CD4-positive, alpha-beta T cell treated with Interleukin-15 for 4 hours (primary cell): ENCODE data around the gene TUBB2B.
"Not testable (repeated sequence)": the region's sequence is repeated elsewhere in the genome, so short reads cannot be mapped to it uniquely, and the experiment has no call there.

Experiments used
- DNase-seq: peaks from one replicate; pipeline ENCODE4 v3.0.0-alpha.2; 2020; ENCODE audit warnings: low spot score

Gene TUBB2B

GRCh38 chr6:3209114-3210023, 18.1 kb downstream of the TUBB2B start:
- peak; percentile 39 for DNase-seq

GRCh38 chr6:3208775-3209113, 18.7 kb downstream of the TUBB2B start:
- no peak for DNase-seq

- DNase-seq = no peak
These were observed 19.2 kb downstream of the TUBB2B start for GRCh38 chr6:3208098-3208774.

- no peak for DNase-seq
These were observed 21.0 kb downstream of the TUBB2B start for GRCh38 chr6:3206339-3207015.

GRCh38 chr6:3205913-3206312, 21.5 kb downstream of the TUBB2B start:
- DNase-seq = no peak

GRCh38 chr6:3204921-3205320, 22.5 kb downstream of the TUBB2B start:
- no peak for DNase-seq

- no peak for DNase-seq
These were observed 24.3 kb downstream of the TUBB2B start for GRCh38 chr6:3202999-3203696.

GRCh38 chr6:3201388-3201787, 26.1 kb downstream of the TUBB2B start:
- DNase-seq = no peak

- DNase-seq = no peak
These were observed 26.8 kb downstream of the TUBB2B start for GRCh38 chr6:3200682-3201081.

GRCh38 chr6:3199382-3199781, 28.1 kb downstream of the TUBB2B start:
- DNase-seq = no peak

GRCh38 chr6:3197734-3198133, 29.7 kb downstream of the TUBB2B start:
- DNase-seq = not testable (repeated sequence)

GRCh38 chr6:3196770-3197169, 30.7 kb downstream of the TUBB2B start:
- DNase-seq = no peak

GRCh38 chr6:3195695-3196497, 31.6 kb downstream of the TUBB2B start:
- no peak for DNase-seq

GRCh38 chr6:3195420-3195694, 32.1 kb downstream of the TUBB2B start:
- no peak for DNase-seq

GRCh38 chr6:3194535-3195419, 32.7 kb downstream of the TUBB2B start:
- no peak for DNase-seq

- no peak for DNase-seq
These were observed 34.2 kb downstream of the TUBB2B start for GRCh38 chr6:3193102-3193849.

GRCh38 chr6:3190779-3191178, 36.7 kb downstream of the TUBB2B start:
- DNase-seq = no peak

GRCh38 chr6:3190056-3190455, 37.4 kb downstream of the TUBB2B start:
- DNase-seq = no peak

GRCh38 chr6:3189192-3189591, 38.3 kb downstream of the TUBB2B start:
- not testable (repeated sequence) for DNase-seq

GRCh38 chr6:3188262-3188661, 39.2 kb downstream of the TUBB2B start:
- DNase-seq = no peak
